22Rv1 (cell line): ENCODE data around the gene TAGLN.

ENCODE experiments used
- ZFX ChIP-seq: fragments of 450-650 bp; IDR thresholded peaks from 2 replicates; pipeline ENCODE4 v1.6.1; 2017; ENCODE audit warnings: antibody characterized with exemption, borderline replicate concordance
- TF ChIP-seq, protein P1 (sequence below): fragments of 450-650 bp; IDR thresholded peaks from 2 replicates; pipeline ENCODE4 v1.5.1; 2017; ENCODE audit warnings: mild to moderate bottlenecking

DNA sequence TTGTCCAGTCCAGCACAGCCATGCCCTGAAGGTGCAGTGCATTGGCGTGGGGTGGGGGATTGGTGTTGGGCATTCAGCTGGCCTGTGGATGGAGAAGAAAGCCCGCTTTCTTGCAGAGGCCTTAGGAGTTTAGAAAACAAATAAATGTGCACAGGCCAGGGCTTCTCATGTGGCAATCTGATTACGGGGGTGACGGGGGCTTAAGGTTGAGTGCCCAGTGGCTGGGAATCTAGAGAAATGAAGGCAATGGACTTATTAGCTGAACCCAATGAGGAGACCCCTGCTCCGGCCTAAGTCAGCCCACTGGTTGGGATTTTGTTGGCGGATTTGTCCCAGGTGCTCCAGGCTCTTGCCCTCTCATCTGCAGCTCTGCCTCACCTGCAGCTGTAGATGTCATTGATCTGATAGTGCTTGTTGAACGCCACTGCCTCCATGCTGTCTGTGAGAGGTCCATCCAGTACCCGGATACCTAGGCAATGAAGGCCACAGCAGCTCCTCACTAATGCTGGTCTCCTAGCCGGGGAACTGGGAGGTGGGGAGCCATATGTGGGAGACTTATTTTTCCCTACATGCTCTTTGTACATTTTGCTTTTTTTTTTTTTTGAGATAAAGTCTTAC lies 26.5 kb downstream of the TAGLN start:
- TF ChIP-seq, protein P1, sequence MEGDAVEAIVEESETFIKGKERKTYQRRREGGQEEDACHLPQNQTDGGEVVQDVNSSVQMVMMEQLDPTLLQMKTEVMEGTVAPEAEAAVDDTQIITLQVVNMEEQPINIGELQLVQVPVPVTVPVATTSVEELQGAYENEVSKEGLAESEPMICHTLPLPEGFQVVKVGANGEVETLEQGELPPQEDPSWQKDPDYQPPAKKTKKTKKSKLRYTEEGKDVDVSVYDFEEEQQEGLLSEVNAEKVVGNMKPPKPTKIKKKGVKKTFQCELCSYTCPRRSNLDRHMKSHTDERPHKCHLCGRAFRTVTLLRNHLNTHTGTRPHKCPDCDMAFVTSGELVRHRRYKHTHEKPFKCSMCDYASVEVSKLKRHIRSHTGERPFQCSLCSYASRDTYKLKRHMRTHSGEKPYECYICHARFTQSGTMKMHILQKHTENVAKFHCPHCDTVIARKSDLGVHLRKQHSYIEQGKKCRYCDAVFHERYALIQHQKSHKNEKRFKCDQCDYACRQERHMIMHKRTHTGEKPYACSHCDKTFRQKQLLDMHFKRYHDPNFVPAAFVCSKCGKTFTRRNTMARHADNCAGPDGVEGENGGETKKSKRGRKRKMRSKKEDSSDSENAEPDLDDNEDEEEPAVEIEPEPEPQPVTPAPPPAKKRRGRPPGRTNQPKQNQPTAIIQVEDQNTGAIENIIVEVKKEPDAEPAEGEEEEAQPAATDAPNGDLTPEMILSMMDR = no peak
- TF ChIP-seq ZFX = no peak
